ENCODE measurements around the gene SLC4A2. TPM values are rescaled to one million over a fixed set of nuclear protein-coding genes. Genes with fewer than 3 reads are reported as not detected.
A peak's percentile ranks its signal among the peaks of the same experiment; 100 is the strongest.
"Not testable (repeated sequence)": the region's sequence is repeated elsewhere in the genome, so short reads cannot be mapped to it uniquely, and the experiment has no call there.

The SLC4A2 gene
- total RNA-seq, 2 donors from 2014 or later = 76.7 to 169 TPM

- H3K36me3 ChIP-seq = no peaks in the 10 kb centered on the region
- no peaks in the 10 kb centered on the region for H3K4me1 ChIP-seq
- no peak for DNase-seq
- H3K9ac ChIP-seq (ENCODE audit: low read depth in 2 of 2, low read length in 2 of 2) = no peak overlapping the region
- no peak overlapping the region for H3K27ac ChIP-seq
- H3K9me3 ChIP-seq = no peaks in the 10 kb centered on the region
- H3K27me3 ChIP-seq = no peaks in the 10 kb centered on the region
- H3K4me3 ChIP-seq = no peak overlapping the region
- no peak for TF ChIP-seq CTCF (IDR thresholded peaks at IDR 0.05)
- intact Hi-C loops (cut with DNase I) = no loop called here
These were observed 23.5 kb upstream of the SLC4A2 start for GRCh38 chr7:151035902-151036301.

GRCh38 chr7:151038951-151039849 lies 20.2 kb upstream of the SLC4A2 start:
- no peaks in the 10 kb centered on the region for H3K4me1 ChIP-seq
- no peaks in the 10 kb centered on the region for H3K27me3 ChIP-seq
- no peaks in the 10 kb centered on the region for H3K9me3 ChIP-seq
- TF ChIP-seq CTCF (IDR thresholded peaks at IDR 0.05) = no peak
- H3K4me3 ChIP-seq = no peak overlapping the region
- no peak overlapping the region for H3K27ac ChIP-seq
- H3K36me3 ChIP-seq = no peaks in the 10 kb centered on the region
- peak; percentile 65 for DNase-seq
- no peak overlapping the region for H3K9ac ChIP-seq (ENCODE audit: low read depth in 2 of 2, low read length in 2 of 2)
- intact Hi-C loops (cut with DNase I) = no loop called here

- TF ChIP-seq CTCF (IDR thresholded peaks at IDR 0.05) = no peak
- no peak for DNase-seq
- no peak overlapping the region for H3K27ac ChIP-seq
These were observed 19.4 kb upstream of the SLC4A2 start for GRCh38 chr7:151039850-151040548.

GRCh38 chr7:151040616-151041375 lies 18.6 kb upstream of the SLC4A2 start:
- H3K4me3 ChIP-seq = no peak overlapping the region
- TF ChIP-seq CTCF (IDR thresholded peaks at IDR 0.05) = no peak
- H3K27ac ChIP-seq = no peak overlapping the region
- no peak for DNase-seq
- no peaks in the 10 kb centered on the region for H3K4me1 ChIP-seq
- intact Hi-C loops (cut with DNase I) = no loop called here
- no peaks in the 10 kb centered on the region for H3K9me3 ChIP-seq
- H3K36me3 ChIP-seq = no peaks in the 10 kb centered on the region
- no peaks in the 10 kb centered on the region for H3K27me3 ChIP-seq
- H3K9ac ChIP-seq (ENCODE audit: low read depth in 2 of 2, low read length in 2 of 2) = no peak overlapping the region

More at GRCh38 chr7:151039850-151040548, 19.4 kb upstream of the SLC4A2 start:
- no peaks in the 10 kb centered on the region for H3K27me3 ChIP-seq
- intact Hi-C loops (cut with DNase I) = no loop called here
- no peak overlapping the region for H3K9ac ChIP-seq (ENCODE audit: low read depth in 2 of 2, low read length in 2 of 2)
- H3K4me3 ChIP-seq = no peak overlapping the region
- no peaks in the 10 kb centered on the region for H3K4me1 ChIP-seq
- no peaks in the 10 kb centered on the region for H3K9me3 ChIP-seq
- no peaks in the 10 kb centered on the region for H3K36me3 ChIP-seq

GRCh38 chr7:151043449-151043848 lies 15.9 kb upstream of the SLC4A2 start:
- H3K4me1 ChIP-seq; H3K36me3 ChIP-seq; H3K4me3 ChIP-seq; H3K27ac ChIP-seq; intact Hi-C loops (cut with DNase I); H3K27me3 ChIP-seq; DNase-seq; H3K9ac ChIP-seq (ENCODE audit: low read depth in 2 of 2, low read length in 2 of 2); H3K9me3 ChIP-seq: not testable (repeated sequence)
